T-helper 1 cell treated with Interleukin-12 subunit alpha and Interleukin-12 subunit beta and Interleukin-4 antibody, amounts not matched to agents 30 μg/mL and 1 μg/mL, for 36 hours (primary cell): Measurements from ENCODE around the gene ZFR.
"Not testable (repeated sequence)": the region's sequence is repeated elsewhere in the genome, so short reads cannot be mapped to it uniquely, and the experiment has no call there.

ENCODE experiments used
- H3K27ac Mint-ChIP-seq: one replicate; pipeline ENCODE4 v1.8.0; 2021; ENCODE audit warnings: mild to moderate bottlenecking, mixed read lengths
- H3K27me3 Mint-ChIP-seq: one replicate; pipeline ENCODE4 v1.8.0; 2021; ENCODE audit warnings: low read depth, mixed read lengths
- H3K36me3 Mint-ChIP-seq: one replicate; pipeline ENCODE4 v1.8.0; 2021; ENCODE audit warnings: low read depth, mixed read lengths
- H3K4me1 Mint-ChIP-seq: one replicate; pipeline ENCODE4 v1.8.0; 2021; ENCODE audit warnings: low read depth, mixed read lengths
- H3K4me3 Mint-ChIP-seq: one replicate; pipeline ENCODE4 v1.8.0; 2021; ENCODE audit warnings: mild to moderate bottlenecking, moderate library complexity, mixed read lengths
- H3K9me3 Mint-ChIP-seq: one replicate; pipeline ENCODE4 v1.8.0; 2021; ENCODE audit warnings: mixed read lengths

Gene ZFR

DNA sequence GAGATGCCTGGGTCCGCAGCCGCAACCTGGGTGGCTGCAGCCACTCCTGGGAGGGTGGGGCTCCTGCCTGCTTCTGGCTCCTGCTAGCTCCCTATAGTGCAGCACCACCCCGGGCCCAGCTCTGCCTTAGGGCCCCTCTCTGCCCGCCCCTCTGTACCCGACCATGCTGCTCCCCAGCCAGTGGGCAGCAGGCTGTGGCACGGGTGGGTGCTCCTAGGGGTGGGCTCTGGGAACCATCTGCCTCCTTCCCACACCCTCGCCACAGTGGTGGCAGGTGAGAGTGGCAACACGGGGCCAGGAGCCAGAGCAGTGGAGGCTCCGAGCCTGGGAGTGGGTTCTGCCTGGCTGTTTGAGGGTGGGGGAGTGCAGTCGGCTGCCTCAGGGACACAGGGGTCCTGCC lies 124.0 kb downstream of the ZFR start:
- no peaks in the 10 kb centered on the region for H3K27me3 Mint-ChIP-seq
- H3K27ac Mint-ChIP-seq, result no peak overlapping the region
- peaks cover 3% of the 10 kb centered on the region for H3K36me3 Mint-ChIP-seq
- peaks cover 6% of the 10 kb centered on the region for H3K9me3 Mint-ChIP-seq
- H3K4me3 Mint-ChIP-seq, result no peak overlapping the region
- H3K4me1 Mint-ChIP-seq, result peaks cover 3% of the 10 kb centered on the region

- Mint-ChIP-seq H3K27me3 (no peaks in the 10 kb centered on the region), H3K9me3 (peaks cover 6% of the 10 kb centered on the region), H3K4me3 (no peak overlapping the region), H3K4me1 (peaks cover 2% of the 10 kb centered on the region), H3K36me3 (peaks cover 3% of the 10 kb centered on the region), H3K27ac (no peak overlapping the region)
These were observed 124.5 kb downstream of the ZFR start for GRCh38 chr5:32319926-32320543.

- peaks cover 3% of the 10 kb centered on the region for H3K36me3 Mint-ChIP-seq
These were observed 125.1 kb downstream of the ZFR start for GRCh38 chr5:32319392-32319791.

GRCh38 chr5:32317041-32317440 lies 127.5 kb downstream of the ZFR start:
- Mint-ChIP-seq H3K27me3 (no peaks in the 10 kb centered on the region), H3K27ac (no peak overlapping the region), H3K36me3 (peaks cover 6% of the 10 kb centered on the region), H3K4me1 (peaks cover 2% of the 10 kb centered on the region), H3K4me3 (no peak overlapping the region), H3K9me3 (peaks cover 6% of the 10 kb centered on the region)

More at GRCh38 chr5:32319392-32319791, 125.1 kb downstream of the ZFR start:
- Mint-ChIP-seq H3K9me3 (peaks cover 6% of the 10 kb centered on the region), H3K27me3 (no peaks in the 10 kb centered on the region), H3K4me1 (no peaks in the 10 kb centered on the region), H3K27ac (no peak overlapping the region), H3K4me3 (no peak overlapping the region)

DNA sequence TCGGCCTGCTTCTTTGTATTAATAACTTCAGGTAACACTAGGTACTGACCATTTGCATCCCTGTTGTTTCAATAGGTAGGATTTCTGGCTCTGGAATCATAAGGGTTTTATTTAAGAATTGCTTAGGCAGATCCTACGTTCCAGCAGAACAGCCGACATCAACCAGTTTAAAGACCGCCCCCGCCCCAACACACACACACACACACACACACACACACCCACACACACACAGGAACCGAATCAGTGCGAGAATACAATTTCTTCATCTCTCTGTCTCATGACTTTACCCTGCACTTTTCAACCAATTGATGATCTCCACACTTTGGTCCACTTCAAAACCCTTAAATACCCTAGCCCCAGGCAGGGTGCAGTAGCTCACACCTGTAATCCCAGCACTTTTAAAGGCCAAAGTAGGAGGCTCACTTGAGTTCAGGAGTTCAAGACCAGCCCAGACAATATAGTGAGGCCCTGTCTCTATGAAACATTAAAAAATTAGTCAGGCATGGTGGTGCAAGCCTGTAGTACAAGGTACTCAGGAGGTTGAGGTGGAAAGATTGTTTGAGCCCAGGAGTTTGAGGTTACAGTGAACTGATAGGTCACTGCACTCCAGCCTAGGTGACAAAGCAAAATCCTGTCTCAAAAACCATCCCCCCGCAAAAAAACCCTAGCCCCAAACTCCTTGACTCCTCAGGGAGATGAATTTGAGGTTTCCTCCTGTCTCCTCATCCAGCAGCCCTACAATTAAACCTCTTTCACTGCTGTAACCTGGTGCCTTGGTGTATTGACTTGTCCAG lies 129.1 kb downstream of the ZFR start:
- H3K4me3 Mint-ChIP-seq, result peak overlapping the region; percentile 41

DNA sequence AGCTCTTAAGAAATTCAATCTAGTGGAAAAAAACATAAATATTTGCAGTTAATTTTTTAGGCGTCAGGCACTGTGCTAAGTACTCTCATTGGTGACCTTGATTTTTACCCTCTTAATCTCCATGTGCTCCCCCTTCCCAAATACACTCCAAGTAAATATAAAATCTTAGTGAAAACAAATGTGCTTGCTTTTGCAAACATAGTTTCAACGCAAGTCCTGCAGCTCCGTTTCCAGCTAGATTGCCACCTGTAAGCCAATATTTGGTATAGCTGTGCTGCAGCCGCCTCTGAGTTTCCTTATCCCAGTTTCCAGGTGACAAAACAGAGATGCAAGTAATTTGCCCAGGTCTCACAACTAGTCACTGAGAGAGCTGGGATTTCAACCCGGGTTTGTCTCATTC lies 129.9 kb downstream of the ZFR start:
- no peaks in the 10 kb centered on the region for H3K27me3 Mint-ChIP-seq
- H3K9me3 Mint-ChIP-seq, result no peaks in the 10 kb centered on the region
- peaks cover 17% of the 10 kb centered on the region for H3K4me1 Mint-ChIP-seq
- H3K27ac Mint-ChIP-seq, result peak overlapping the region; percentile 39
- H3K36me3 Mint-ChIP-seq, result peaks cover 14% of the 10 kb centered on the region
- H3K4me3 Mint-ChIP-seq, result peak overlapping the region; percentile 37

More for the DNA sequence above, 129.1 kb downstream of the ZFR start:
- Mint-ChIP-seq H3K9me3 (no peaks in the 10 kb centered on the region), H3K27me3 (no peaks in the 10 kb centered on the region), H3K36me3 (peaks cover 10% of the 10 kb centered on the region), H3K4me1 (peaks cover 13% of the 10 kb centered on the region), H3K27ac (no peak overlapping the region)

GRCh38 chr5:32314152-32314488 lies 130.4 kb downstream of the ZFR start:
- Mint-ChIP-seq H3K36me3 (peaks cover 18% of the 10 kb centered on the region), H3K4me1 (peaks cover 21% of the 10 kb centered on the region), H3K27ac (peak overlapping the region; percentile 39), H3K4me3 (peak overlapping the region; percentile 37)
- H3K9me3 Mint-ChIP-seq, H3K27me3 Mint-ChIP-seq: not testable (repeated sequence)

- H3K4me1 Mint-ChIP-seq, result peaks cover 24% of the 10 kb centered on the region
- no peaks in the 10 kb centered on the region for H3K9me3 Mint-ChIP-seq
- peaks cover 22% of the 10 kb centered on the region for H3K36me3 Mint-ChIP-seq
- peak within 1 kb of the TSS; percentile 93 for H3K27ac Mint-ChIP-seq
- no peaks in the 10 kb centered on the region for H3K27me3 Mint-ChIP-seq
- peak within 1 kb of the TSS; percentile 95 for H3K4me3 Mint-ChIP-seq
These were observed 131.8 kb downstream of the ZFR start, which contains the start of gene MTMR12 for GRCh38 chr5:32312595-32313332. MTMR12 (minus strand) TSS chr5:32312939; CDS start chr5:32312838, 101 bp downstream.

DNA sequence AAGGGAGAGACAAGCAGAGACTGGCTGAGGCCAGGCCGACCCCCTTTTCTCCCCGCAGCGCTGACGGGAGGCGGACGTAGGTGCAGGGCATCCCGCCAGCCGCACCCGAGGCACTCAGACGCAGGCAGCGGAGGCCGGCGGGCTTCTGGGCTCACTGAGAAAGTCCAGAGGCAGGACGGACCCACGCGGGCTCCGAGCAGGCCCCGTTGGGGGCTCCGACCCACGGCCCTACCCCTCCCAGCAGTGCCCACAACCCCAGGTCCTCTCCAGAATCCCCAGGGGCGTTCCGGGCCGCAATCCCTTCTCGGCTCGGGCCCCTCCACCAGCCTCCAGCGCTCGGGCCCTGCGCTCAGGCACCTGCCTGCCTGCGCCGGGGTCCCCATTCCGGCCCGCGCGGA lies 132.3 kb downstream of the ZFR start:
- Mint-ChIP-seq H3K27ac (peak overlapping the region; percentile 92), H3K9me3 (no peaks in the 10 kb centered on the region), H3K36me3 (peaks cover 22% of the 10 kb centered on the region), H3K4me3 (peak overlapping the region; percentile 95), H3K27me3 (no peaks in the 10 kb centered on the region), H3K4me1 (peaks cover 24% of the 10 kb centered on the region)

GRCh38 chr5:32311404-32312196 lies 132.9 kb downstream of the ZFR start:
- H3K9me3 Mint-ChIP-seq, result no peaks in the 10 kb centered on the region
- no peaks in the 10 kb centered on the region for H3K27me3 Mint-ChIP-seq
- peaks cover 24% of the 10 kb centered on the region for H3K4me1 Mint-ChIP-seq
- peak overlapping the region; percentile 92 for H3K27ac Mint-ChIP-seq
- peaks cover 22% of the 10 kb centered on the region for H3K36me3 Mint-ChIP-seq
- H3K4me3 Mint-ChIP-seq, result peak overlapping the region; percentile 95

DNA sequence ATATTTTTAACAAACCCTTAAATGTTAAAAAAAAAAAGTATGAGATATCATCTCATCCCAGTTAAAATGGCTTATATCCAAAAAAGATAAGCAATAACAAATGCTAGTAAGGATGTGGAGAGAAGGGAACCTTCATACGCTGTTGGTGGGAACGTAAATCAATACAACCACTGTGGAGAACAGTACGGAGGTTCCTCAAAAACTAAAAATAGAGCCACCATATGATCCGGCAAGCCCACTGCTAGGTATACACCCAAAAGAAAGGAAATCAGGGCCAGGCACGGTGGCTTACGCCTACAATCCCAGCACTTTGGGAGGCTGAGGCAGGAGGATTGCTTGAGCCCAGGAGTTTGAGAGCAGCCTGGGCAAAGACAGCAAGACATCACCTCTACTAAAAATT lies 134.8 kb downstream of the ZFR start:
- H3K4me3 Mint-ChIP-seq, result no peak overlapping the region
- peaks cover 27% of the 10 kb centered on the region for H3K4me1 Mint-ChIP-seq
- H3K27ac Mint-ChIP-seq, result no peak overlapping the region
- H3K27me3 Mint-ChIP-seq, result no peaks in the 10 kb centered on the region
- H3K9me3 Mint-ChIP-seq, result no peaks in the 10 kb centered on the region
- peaks cover 23% of the 10 kb centered on the region for H3K36me3 Mint-ChIP-seq

DNA sequence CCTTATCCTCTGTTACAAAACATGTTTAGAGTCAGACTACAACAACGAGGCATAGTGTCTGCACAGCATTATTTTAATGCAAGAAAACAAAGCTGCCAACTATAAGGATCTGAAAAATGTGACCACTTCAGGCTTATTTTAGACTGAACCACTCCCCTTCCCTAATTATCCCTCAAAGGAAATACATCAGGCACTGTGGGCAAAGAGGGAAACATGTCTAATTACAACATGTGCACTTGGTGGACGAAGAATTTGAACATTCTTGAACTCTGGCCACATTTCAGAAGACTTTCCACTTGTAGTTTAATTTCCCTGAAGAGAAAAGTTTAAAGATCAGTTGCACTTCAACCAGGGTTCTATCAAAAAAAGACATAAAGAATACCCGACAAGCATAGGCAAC lies 135.6 kb downstream of the ZFR start:
- no peaks in the 10 kb centered on the region for H3K9me3 Mint-ChIP-seq
- H3K27me3 Mint-ChIP-seq, result no peaks in the 10 kb centered on the region
- no peak overlapping the region for H3K4me3 Mint-ChIP-seq
- no peak overlapping the region for H3K27ac Mint-ChIP-seq
- peaks cover 34% of the 10 kb centered on the region for H3K4me1 Mint-ChIP-seq
- peaks cover 25% of the 10 kb centered on the region for H3K36me3 Mint-ChIP-seq

DNA sequence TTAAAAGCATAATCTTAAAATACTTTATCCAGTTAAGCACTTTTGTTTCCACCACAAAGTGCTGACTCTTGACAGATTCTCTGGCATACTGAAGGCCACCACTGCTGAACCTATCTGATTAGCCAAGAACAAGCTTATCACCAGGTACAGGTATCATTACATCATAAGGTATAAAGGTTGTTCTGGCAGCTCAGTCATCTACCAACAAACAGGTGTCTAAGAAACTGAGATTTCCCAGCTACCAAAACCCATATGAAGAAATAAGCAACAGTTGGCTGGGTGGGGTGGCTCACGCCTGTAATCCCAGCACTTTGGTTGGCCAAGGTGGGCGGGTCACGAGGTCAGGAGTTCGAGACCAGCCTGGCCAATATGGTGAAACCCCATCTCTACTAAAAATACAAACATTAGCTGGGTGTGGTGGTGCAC lies 136.8 kb downstream of the ZFR start:
- Mint-ChIP-seq H3K27ac (no peak overlapping the region), H3K36me3 (peaks cover 23% of the 10 kb centered on the region), H3K4me1 (peaks cover 39% of the 10 kb centered on the region), H3K9me3 (no peaks in the 10 kb centered on the region), H3K27me3 (no peaks in the 10 kb centered on the region), H3K4me3 (no peak overlapping the region)

GRCh38 chr5:32304622-32305021 lies 139.9 kb downstream of the ZFR start:
- Mint-ChIP-seq H3K36me3 (peaks cover 11% of the 10 kb centered on the region), H3K4me1 (peaks cover 29% of the 10 kb centered on the region), H3K27ac (peak overlapping the region; percentile 7), H3K4me3 (no peak overlapping the region), H3K9me3 (no peaks in the 10 kb centered on the region), H3K27me3 (no peaks in the 10 kb centered on the region)
